Thymus (tissue), 11 donors: ENCODE results near the gene MAEA. TPM values are rescaled to one million over a fixed set of nuclear protein-coding genes. Genes with fewer than 3 reads are reported as not detected.

ENCODE experiments used
- DNase-seq, 9 donors: peaks; one replicate each; pipeline ENCODE4 v3.0.0-alpha.2; 2013; ENCODE audit warnings: low spot score in 9 of 9, low read depth in 6 of 9, missing footprints in 1 of 9
- H3K27ac ChIP-seq, 2 donors: one replicate each; pipeline ENCODE4 v1.5.1; 2013; ENCODE audit warnings: control low read depth in 1 of 2, low read depth in 1 of 2, low read length in 1 of 2, mild to moderate bottlenecking in 1 of 2, moderate library complexity in 1 of 2
- H3K27me3 ChIP-seq, 2 donors: one replicate each; pipeline ENCODE4 v1.5.1; 2013; ENCODE audit warnings: low read length in 1 of 2; ENCODE audit not compliant: control insufficient read depth in 2 of 2, insufficient read depth in 1 of 2
- H3K36me3 ChIP-seq, 2 donors: one replicate each; pipeline ENCODE4 v1.5.1; 2013; ENCODE audit warnings: low read length in 1 of 2, mild to moderate bottlenecking in 1 of 2, moderate library complexity in 1 of 2; ENCODE audit not compliant: control insufficient read depth in 2 of 2, insufficient read depth in 2 of 2
- H3K4me1 ChIP-seq, 2 donors: one replicate each; pipeline ENCODE4 v1.5.1; 2013; ENCODE audit warnings: low read length in 2 of 2; ENCODE audit not compliant: control insufficient read depth in 2 of 2, insufficient read depth in 2 of 2
- H3K4me3 ChIP-seq, 2 donors: one replicate each; pipeline ENCODE4 v1.5.1; 2013; ENCODE audit warnings: low read length in 2 of 2, control low read depth in 1 of 2, mild to moderate bottlenecking in 1 of 2
- H3K9me3 ChIP-seq, 2 donors: one replicate each; pipeline ENCODE4 v1.5.1; 2013; ENCODE audit warnings: low read length in 1 of 2, mild to moderate bottlenecking in 1 of 2; ENCODE audit not compliant: control insufficient read depth in 2 of 2, insufficient read depth in 1 of 2
- WGBS: extraction: QIAGEN DNeasy Blood & Tissue Kit; methylation state at CpG from one replicate; pipeline ENCODE4 v1.1.7; 2013; 5-methylcytosine and 5-hydroxymethylcytosine counted together
- polyA plus RNA-seq: library from polyadenylated mRNA; stranded (reverse); fragments of 200-250 nt; gene quantifications from one replicate; pipeline ENCODE4 v1.2.3, GENCODE V29; 2013
- total RNA-seq: library from RNA; stranded (reverse); fragments of 120-200 nt; gene quantifications from one replicate; pipeline ENCODE4 v1.2.4, GENCODE V29; 2013
- donor health status: healthy.

Gene MAEA
- total and polyA plus RNA-seq, 2 donors, result 45.4 to 113 TPM

- Histone ChIP-seq H3K36me3 (peaks cover 2 to 9% of the 10 kb centered on the region in 2 donors), H3K4me3 (peak within 1 kb of the TSS; percentile 77 to 85), H3K4me1 (peaks cover 7 to 34% of the 10 kb centered on the region in 2 donors), H3K27ac (peak within 1 kb of the TSS; percentile 89 to 93), H3K9me3 (no peaks in the 10 kb centered on the region), H3K27me3 (no peaks in the 10 kb centered on the region)
- peak; percentile 97 to 100 (median 100) for DNase-seq
- under 1% methylated on average over 76 of the region's 76 CpGs for WGBS
Measured at GRCh38 chr4:1346781-1347409, 57.2 kb downstream of the MAEA start, which contains the start of gene UVSSA. TSS of gene UVSSA (plus strand) at chr4:1347208. CDS start at chr4:1348092, 884 bp downstream.

DNA sequence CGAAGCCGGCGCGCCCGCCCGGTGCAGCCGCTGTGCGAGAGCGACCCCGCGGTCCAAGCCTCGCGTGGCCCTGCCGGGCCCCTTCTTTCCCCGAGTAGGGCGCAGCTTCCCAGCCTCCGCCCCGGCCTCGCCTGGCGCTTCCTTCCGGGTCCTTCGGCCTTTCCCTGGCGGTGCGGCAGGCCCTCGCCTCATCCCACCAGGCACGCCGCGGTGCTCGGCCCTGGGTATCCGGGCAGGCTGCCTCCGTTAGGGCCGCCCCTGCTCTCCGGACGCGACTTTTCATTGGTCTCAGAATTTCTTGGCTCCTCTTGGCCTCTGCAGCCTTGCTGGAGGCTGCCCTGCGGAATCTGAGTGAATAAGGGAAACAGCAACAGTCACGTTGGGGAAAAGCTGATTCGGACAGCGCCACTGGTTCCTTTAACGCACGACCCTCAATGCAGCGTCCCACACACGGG lies 57.7 kb downstream of the MAEA start:
- DNase-seq, result peak in 4 of 9 donors; percentile 12 to 63 (median 34)
- WGBS, result under 1% methylated on average over 43 of the region's 43 CpGs
- no peaks in the 10 kb centered on the region for H3K27me3 ChIP-seq
- peaks cover 6 to 12% of the 10 kb centered on the region in 2 donors for H3K36me3 ChIP-seq
- peak overlapping the region; percentile 89 to 93 for H3K27ac ChIP-seq
- H3K4me3 ChIP-seq, result peak overlapping the region; percentile 64 to 77
- H3K4me1 ChIP-seq, result peaks cover 7 to 34% of the 10 kb centered on the region in 2 donors
- no peaks in the 10 kb centered on the region for H3K9me3 ChIP-seq

DNA sequence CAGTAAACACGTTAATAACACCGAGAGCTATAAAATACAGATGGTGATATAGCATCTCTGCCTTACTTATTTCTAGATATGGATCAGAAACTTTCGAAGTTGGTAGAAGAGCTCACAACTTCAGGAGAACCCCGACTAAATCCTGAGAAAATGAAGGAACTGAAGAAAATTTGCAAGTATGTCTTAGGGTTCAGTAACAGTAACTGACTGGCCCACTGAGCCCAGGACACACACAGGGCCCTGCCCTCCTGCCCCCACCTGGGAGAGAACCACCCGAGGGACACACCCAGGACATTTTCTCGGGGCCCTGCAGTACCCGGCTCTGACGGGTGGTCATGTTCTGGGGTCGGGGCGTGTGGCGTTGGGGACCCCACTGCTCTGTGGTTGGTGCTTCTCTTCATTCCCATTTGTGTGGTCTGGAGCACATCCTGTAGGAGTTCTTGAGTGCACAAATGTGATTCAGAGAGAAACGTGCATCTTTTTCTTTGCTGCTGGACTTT lies 58.4 kb downstream of the MAEA start:
- Histone ChIP-seq H3K27ac (peak overlapping the region in 1 of 2 donors; percentile 89), H3K36me3 (peaks cover 9 to 17% of the 10 kb centered on the region in 2 donors), H3K4me1 (peaks cover 7 to 34% of the 10 kb centered on the region in 2 donors), H3K4me3 (peak overlapping the region; percentile 64 to 77), H3K9me3 (no peaks in the 10 kb centered on the region), H3K27me3 (no peaks in the 10 kb centered on the region)
- WGBS, result 84% methylated on average over 12 of the region's 12 CpGs
- DNase-seq, result no peak

- Histone ChIP-seq H3K27ac (no peak overlapping the region), H3K9me3 (no peaks in the 10 kb centered on the region), H3K36me3 (peaks cover 12 to 23% of the 10 kb centered on the region in 2 donors), H3K27me3 (no peaks in the 10 kb centered on the region), H3K4me3 (no peak overlapping the region), H3K4me1 (peaks cover 7 to 34% of the 10 kb centered on the region in 2 donors)
- no peak for DNase-seq
- 96% methylated on average over 25 of the region's 25 CpGs for WGBS
Measured at GRCh38 chr4:1348746-1349145, 59.1 kb downstream of the MAEA start.

- H3K4me1 ChIP-seq, result peaks cover 7 to 34% of the 10 kb centered on the region in 2 donors
- H3K4me3 ChIP-seq, result no peak overlapping the region
- DNase-seq, result no peak
- H3K27ac ChIP-seq, result no peak overlapping the region
- no peaks in the 10 kb centered on the region for H3K9me3 ChIP-seq
- H3K27me3 ChIP-seq, result no peaks in the 10 kb centered on the region
- WGBS, result 95% methylated on average over 29 of the region's 29 CpGs
- peaks cover 13 to 28% of the 10 kb centered on the region in 2 donors for H3K36me3 ChIP-seq
Measured at GRCh38 chr4:1349359-1350168, 59.9 kb downstream of the MAEA start.

- WGBS, result 96% methylated on average over 5 of the region's 5 CpGs
- Histone ChIP-seq H3K9me3 (no peaks in the 10 kb centered on the region), H3K27me3 (no peaks in the 10 kb centered on the region), H3K36me3 (peaks cover 15 to 34% of the 10 kb centered on the region in 2 donors), H3K4me1 (peaks cover 7 to 29% of the 10 kb centered on the region in 2 donors), H3K27ac (no peak overlapping the region), H3K4me3 (no peak overlapping the region)
- no peak for DNase-seq
Measured at GRCh38 chr4:1350169-1350520, 60.5 kb downstream of the MAEA start.

DNA sequence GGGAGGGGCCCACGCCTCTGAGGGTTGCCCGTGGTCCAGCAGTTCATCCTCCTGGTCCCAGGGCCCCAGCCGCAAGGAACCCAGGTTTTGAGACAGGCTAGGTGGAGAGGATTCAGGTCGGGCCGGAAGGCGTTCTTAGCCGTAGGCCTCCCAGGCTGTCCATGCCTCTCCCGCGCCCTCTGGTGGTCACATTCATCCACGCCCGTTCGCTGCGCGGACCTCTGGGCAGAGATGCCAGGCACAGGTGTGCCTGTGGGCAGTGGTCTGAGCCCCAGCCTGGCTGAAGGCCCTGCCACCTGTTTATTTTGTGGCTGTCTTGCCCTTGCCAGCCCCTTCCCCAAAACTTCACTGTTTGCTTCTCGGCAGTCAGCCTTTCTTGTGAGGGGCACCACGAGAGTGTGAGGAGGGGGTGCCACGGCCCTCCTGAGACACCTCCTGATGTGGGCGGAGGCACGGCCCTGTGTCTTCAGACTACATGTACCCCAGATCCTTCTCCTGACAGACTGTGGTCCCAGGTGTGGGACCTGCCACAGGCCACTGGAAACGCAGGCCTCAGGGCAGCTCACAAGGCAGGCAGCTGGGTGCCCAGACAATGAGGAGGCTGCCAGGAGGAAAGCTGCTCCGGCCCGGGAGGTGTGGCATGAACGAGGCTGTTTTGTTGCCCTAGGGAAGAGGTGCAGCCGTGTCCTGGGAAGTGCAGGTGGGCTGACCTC lies 62.3 kb downstream of the MAEA start:
- H3K4me1 ChIP-seq, result peaks cover 7 to 21% of the 10 kb centered on the region in 2 donors
- H3K27me3 ChIP-seq, result no peaks in the 10 kb centered on the region
- peak overlapping the region in 1 of 2 donors; percentile 1 for H3K27ac ChIP-seq
- H3K4me3 ChIP-seq, result no peak overlapping the region
- peak; percentile 57 to 90 (median 77) for DNase-seq
- 46% methylated on average over 24 of the region's 24 CpGs for WGBS
- H3K9me3 ChIP-seq, result no peaks in the 10 kb centered on the region
- peaks cover 22 to 47% of the 10 kb centered on the region in 2 donors for H3K36me3 ChIP-seq

DNA sequence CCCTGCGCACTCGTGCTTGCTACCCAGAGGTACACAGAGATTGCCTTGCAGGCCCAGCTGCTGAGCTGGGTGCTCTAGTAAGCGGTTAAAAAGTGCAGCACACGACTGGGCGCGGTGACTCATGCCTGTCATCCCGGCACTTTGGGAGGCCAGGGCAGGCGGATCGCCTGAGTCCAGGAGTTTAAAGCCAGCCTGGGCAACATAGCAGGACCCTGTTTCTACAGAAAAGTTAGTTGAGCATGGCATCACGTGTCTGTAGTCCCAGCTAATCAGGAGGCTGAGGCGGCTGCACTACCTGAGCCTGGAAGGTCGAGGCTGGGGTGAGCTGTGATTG lies 62.8 kb downstream of the MAEA start:
- H3K4me3 ChIP-seq, result no peak overlapping the region
- DNase-seq, result no peak
- H3K9me3 ChIP-seq, result no peaks in the 10 kb centered on the region
- peaks cover 22 to 51% of the 10 kb centered on the region in 2 donors for H3K36me3 ChIP-seq
- WGBS, result 96% methylated on average over 12 of the region's 12 CpGs
- H3K27me3 ChIP-seq, result no peaks in the 10 kb centered on the region
- H3K27ac ChIP-seq, result no peak overlapping the region
- peaks cover 7 to 20% of the 10 kb centered on the region in 2 donors for H3K4me1 ChIP-seq
